ENCODE measurements around the gene SCO1.
"Not testable (repeated sequence)": the region's sequence is repeated elsewhere in the genome, so short reads cannot be mapped to it uniquely, and the experiment has no call there.

Gene SCO1

GRCh38 chr17:10697092-10698081 is at the start of gene SCO1, which contains the start of gene ADPRM:
SCO1 (minus strand) TSS chr17:10697533; CDS start chr17:10697507, 26 bp downstream.
ADPRM (plus strand) TSS chr17:10697594; CDS start chr17:10704927, 7,333 bp downstream.
- peak; percentile 89 for DNase-seq

- no peak for DNase-seq
Observed at GRCh38 chr17:10745231-10745630, 47.9 kb upstream of the SCO1 start.

GRCh38 chr17:10744501-10745000 is 47.2 kb upstream of the SCO1 start:
- DNase-seq = no peak

DNA sequence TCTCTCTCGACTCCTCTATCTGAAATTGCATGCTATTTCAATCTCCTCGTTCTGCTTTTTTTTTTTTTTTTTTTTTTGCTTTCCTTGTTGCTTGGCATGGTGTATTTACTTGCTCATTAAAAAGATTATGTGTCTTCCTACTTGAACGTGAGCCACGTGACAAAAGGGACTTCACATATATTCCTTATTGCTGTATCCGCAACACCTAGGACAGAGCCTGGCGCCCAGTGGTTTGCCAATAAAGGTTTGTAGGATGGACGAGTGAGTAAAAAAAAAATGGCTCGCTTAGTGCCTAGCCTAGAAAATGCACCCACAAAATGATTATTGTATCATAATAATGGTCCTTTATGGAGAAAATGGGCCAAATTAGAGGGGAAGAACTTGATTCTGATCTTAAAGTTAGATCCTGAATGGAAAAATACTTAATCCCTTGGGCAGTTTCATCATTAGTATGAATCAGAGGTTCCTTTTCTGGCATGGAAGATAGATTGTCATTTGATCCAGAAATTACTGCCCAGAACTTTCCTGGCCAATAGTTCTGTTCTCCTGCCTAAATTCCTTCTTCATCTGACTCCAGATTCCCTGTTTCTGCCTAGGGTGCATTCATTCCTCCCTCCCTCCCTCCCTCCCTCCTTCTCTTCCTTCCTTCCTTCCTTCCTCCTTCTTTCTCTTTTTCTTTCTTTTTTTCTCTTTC is 46.1 kb upstream of the SCO1 start:
- no peak for DNase-seq

DNA sequence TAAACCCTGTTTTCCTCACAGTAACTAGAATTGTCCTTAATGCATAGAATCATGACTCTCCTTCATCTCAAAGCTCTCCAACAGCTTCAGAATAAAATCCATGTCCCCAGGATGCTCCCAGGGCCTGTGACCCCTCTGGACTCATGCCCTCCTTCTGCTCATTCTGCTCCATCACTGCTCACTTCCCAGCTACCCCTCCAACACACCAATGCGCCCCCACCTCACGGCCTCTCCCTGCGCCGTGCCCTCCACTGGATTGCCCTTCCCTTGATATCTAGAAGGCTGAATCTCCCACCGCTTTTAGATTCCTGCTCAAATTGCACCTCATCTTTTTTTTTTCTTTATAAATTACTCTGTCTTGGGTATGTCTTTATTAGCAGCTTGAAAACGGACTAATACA is 45.1 kb upstream of the SCO1 start:
- DNase-seq = no peak

- DNase-seq = no peak
Observed at GRCh38 chr17:10741416-10742135, 44.2 kb upstream of the SCO1 start.

DNA sequence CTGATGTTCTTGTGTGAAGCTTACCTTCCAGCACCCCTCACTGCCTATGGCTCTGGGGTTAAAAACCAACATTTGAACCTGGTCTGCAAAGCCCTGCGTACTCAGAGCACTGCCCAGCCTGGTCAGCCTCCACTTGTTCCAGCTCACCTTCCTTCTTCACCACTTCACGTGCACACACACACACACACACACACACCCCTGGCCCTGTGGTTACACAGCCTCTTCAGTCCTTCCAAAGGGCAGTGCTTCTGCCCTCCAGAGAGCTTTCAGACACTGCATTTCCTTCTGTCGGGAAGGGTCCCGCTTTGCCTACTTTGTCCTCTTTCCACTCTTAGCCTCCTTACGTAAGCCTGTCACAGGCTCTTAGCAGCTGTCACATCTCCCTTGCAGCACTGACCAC is 42.1 kb upstream of the SCO1 start:
- no peak for DNase-seq

DNA sequence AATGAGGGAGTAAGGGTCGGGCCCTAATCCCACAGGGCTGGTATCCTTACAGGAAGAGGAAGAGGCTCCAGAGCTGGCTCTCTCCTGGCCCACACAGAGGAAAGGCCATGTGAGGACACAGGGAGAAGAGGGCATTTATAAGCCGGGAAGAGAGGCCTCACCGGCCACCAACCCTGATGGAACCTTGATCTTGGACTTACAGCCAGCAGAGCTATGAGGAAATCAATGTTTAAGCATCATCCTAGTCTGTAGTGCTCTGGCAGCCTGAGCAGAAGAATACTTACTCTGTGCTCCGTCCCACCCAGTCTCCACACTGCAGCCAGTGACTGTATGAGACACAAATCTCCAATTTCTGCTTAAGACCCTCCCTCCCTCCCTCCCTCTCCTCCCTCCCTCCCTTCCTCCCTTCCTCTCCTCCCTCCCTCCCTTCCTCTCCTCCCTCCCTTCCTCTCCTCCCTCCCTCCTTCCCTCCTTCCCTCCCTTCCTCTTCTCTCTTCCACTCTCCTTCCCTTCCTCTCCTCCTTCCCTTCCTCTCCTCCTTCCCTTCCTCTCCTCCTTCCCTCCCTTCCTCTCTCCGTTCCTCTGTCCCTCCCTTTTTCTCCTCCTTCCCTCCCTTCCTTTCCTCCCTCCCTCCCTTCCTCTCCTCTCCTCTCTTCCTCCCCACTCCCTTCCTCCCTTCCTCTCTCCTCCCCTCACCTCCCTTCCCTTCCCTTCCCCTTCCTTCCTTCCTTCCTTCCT is 41.4 kb upstream of the SCO1 start:
- no peak for DNase-seq

DNA sequence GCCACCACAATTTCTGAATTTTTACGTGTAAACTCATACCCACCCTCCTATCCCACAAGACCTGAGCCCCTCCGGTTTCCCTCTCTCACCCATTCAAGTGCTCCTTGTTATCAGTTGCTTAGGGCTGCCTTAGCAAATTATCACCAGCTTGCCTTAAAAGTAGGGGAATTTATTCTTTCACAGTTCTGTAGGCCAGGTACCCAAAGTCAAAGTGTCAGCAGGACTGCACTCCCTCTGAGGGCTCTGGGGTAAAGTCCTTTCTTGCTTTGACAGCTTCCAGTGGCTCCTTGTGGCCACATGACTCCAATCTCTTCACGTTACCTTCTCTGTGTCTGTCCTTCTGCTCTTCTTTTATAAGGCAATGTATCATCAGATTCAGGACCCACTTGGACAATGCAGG is 40.4 kb upstream of the SCO1 start:
- DNase-seq = no peak

DNA sequence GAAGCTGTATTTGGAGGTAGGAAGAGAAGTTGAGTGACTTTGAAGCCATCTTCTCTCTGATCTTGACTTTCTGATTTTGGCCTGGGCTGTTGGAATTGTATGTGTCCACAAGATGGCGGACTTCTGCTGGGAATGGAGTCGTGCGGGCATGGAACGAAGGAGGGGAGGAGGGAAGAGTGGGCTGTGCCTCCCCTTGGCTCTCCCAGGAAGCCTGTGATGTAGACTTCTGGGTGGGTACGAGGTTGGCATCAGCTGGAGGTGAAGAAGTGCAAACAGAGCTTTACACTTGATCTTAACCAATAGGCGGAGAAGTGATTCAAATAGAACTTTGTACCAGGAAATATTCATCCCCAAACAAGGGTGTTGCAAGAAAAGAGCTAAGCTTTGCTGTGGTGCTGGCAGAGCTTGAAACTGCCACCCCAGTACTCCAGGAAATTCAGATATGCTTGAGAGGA is 39.9 kb upstream of the SCO1 start:
- peak; percentile 1 for DNase-seq

DNA sequence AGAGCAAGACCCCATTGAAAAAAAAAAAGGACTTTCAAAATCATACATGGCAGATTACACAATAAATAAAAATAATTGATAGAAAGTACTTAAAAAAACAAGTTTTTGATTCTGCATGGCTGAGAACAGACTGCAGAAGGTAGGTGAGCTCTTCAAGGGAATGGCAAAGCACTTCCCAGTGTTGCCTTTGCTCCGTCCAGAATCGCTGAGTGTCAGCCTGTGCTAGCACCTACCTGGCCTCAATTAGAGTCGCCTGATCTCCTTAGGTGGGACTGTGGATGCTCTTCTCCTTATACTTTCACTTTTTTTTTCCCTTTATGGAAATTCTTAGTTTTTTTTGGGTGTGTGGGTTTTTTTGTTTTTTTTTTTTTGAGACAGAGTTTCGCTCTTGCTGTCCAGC is 38.5 kb upstream of the SCO1 start:
- no peak for DNase-seq

GRCh38 chr17:10735251-10735650 is 37.9 kb upstream of the SCO1 start:
- DNase-seq = no peak

- no peak for DNase-seq
Observed at GRCh38 chr17:10733666-10734065, 36.3 kb upstream of the SCO1 start.

DNA sequence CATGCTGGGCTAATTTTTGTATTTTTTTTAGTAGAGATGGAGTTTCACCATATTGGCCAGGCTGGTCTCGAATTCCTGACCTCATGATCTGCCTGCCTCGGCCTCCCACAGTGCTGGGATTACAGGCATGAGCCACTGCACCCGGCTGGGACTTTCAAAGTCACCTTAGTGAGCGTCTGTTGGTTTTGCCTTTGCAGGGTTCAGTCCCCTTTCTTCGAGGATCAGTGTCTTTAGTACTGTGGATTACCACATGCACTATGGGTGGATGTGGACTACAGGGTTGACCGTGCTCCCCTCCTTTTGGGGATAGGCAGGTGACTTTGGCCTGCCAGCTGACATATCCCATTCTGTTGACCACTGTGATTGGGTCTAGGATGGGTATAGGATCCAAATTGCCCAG is 34.8 kb upstream of the SCO1 start:
- DNase-seq = not testable (repeated sequence)

DNA sequence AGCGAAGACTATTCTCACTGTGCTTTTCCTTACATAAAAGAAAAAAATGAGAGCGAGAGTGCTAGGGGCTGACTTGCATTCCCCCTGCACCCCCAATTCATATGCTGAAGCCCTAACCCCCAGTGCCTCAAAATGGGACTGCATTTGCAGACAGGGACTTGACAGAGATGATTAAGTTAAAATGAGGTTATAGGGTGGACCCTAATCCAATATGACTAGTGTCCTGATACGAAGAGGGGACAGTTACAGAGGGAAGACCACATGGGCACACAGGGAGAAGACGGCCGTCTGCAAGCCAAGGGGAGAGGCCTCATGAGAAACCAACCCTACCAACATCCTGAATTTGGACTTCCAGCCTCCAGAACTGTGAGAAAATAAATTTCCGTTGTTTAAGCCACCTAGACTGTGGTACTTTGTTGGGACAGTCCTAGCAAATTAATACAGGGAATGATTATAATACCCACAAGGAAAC is 34.1 kb upstream of the SCO1 start:
- no peak for DNase-seq

DNA sequence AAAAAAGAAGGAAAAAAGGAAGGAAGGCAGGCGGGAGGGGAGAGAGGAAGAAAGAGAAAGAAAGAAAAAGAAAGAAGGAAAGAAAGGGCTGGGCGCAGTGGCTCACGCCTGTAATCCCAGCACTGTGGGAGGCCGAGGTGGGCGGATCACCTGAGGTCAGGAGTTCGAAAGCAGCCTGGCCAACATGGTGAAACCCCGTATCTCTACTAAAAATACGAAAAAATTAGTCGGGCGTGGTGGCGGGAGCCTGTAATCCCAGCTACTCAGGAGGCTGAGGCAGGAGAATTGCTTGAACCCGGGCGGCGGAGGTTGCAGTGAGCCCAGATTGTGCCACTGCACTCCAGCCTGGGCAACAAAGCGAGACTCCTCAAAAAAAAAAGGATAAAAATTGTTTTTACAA is 32.9 kb upstream of the SCO1 start:
- not testable (repeated sequence) for DNase-seq

DNA sequence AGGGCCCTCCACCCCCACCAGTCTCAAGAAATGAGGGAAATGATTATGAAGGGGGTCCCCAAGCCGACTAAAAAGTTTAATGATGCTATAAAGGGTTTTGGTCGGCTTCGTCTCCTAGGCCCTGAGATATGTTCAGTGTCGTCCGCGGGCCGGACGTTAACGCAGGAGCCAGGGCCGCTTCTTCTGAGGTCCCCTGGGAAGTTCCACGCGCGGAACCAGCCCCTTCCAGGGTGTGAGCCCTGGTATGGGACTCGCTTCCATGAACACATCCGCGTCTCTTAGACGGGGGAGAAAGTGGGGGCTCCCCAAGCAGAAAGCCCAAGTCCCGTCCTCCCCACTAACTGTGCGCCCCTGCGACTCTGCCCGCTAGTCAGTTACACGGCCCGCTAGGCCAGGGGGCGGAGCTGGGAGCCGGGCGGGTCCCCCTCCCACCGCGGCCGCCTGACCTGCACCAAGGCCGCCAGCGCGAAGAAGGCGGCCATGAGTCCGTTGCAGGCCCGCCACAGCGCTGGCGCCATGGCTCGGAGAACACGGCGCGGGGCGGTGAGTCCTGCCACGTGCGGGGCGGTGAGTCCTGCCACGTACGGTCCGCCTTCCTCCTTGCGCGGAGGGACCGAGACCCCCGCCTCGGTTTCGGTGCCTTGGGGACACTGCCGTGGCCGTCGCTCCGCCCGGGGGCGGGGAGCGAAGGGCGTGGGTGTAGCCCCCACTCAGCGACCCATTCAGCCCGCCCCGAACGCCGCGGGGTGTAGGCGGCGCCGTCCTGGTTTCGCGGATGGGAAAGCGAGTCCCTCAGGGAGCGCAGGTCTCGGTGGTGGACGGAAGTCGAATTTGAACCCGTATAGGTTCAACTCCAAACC is 32.2 kb upstream of the SCO1 start, which contains the start of gene TMEM220:
TMEM220 (minus strand) TSS at position 690 of the 860 bp plus-strand sequence; CDS start at position 518, 172 bp downstream.
- peak; percentile 32 for DNase-seq

DNA sequence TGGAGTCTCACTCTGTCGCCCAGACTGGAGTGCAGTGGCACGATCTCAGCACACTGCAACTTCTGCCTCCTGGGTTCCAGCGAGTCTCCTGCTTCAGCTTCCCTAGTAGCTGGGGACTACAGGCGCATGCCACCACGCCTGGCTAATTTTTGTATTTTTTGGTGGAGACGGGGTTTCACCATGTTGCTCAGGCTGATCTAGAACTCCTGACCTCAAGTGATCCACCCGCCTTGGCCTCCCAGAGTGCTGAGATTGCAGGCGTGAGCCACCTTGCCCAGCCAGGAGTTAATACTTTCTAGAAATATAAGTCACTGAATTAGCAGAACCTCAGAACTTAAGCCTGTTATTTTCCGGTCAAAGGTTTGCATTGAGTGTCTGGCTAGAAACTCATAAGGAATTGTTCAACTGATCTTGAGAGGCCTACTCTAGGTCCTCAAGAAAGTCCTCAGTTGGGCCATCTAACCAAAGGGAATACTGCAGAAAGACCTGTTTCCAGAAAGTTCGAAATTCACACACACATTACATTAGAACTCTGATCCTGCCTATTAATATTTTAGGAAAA is 31.1 kb upstream of the SCO1 start:
- no peak for DNase-seq

GRCh38 chr17:10727192-10727591 is 29.9 kb upstream of the SCO1 start:
- no peak for DNase-seq

- DNase-seq = no peak
Observed at GRCh38 chr17:10726196-10726595, 28.9 kb upstream of the SCO1 start.

- no peak for DNase-seq
Observed at GRCh38 chr17:10725262-10725661, 27.9 kb upstream of the SCO1 start.

Measured in NCI-H1436 (cell line).